Heart left ventricle (tissue), 16 donors: ENCODE data around the gene BICRA. TPM values are rescaled to one million over a fixed set of nuclear protein-coding genes. Genes with fewer than 3 reads are reported as not detected.

Experiments
- ATAC-seq, 4 donors: fragments of 200-7000 bp; cut with Tn5 transposase; one replicate each; pipeline ENCODE4 v1.9.1; 2020 to 2022; ENCODE audit warnings: moderate library complexity in 4 of 4, mild to moderate bottlenecking in 3 of 4, moderate number of reproducible peaks in 1 of 4
- DNase-seq, 5 donors: peaks; one replicate each; pipeline ENCODE4 v3.0.0-alpha.2; 2020
- H3K27ac ChIP-seq, 12 donors: fragments of 200-600 bp; sonication (generic) in 4 of 12; one replicate each; pipeline versions ENCODE4 v1.5.0 to v1.8.0; 2016 to 2022; ENCODE audit warnings: mild to moderate bottlenecking in 2 of 12
- H3K27me3 ChIP-seq, 9 donors: fragments of 200-600 bp; sonication (generic) in 2 of 9; one replicate each; pipeline versions ENCODE4 v1.5.1 to v1.8.0; 2016 to 2022; ENCODE audit warnings: mild to moderate bottlenecking in 3 of 9
- H3K36me3 ChIP-seq, 9 donors: fragments of 200-600 bp; sonication (generic) in 2 of 9; one replicate each; pipeline versions ENCODE4 v1.5.0 to v1.8.0; 2018 to 2022; ENCODE audit warnings: mild to moderate bottlenecking in 2 of 9
- H3K4me1 ChIP-seq, 12 donors: fragments of 200-600 bp; sonication (generic) in 4 of 12; one replicate each; pipeline versions ENCODE4 v1.5.0 to v1.8.0; 2016 to 2022; ENCODE audit warnings: mild to moderate bottlenecking in 3 of 12
- H3K4me3 ChIP-seq, 12 donors: fragments of 200-600 bp; sonication (generic) in 4 of 12; one replicate each; pipeline versions ENCODE4 v1.5.0 to v1.8.0; 2017 to 2022; ENCODE audit warnings: mild to moderate bottlenecking in 9 of 12, moderate library complexity in 4 of 12
- H3K9me3 ChIP-seq, 12 donors: fragments of 200-600 bp; sonication (generic) in 4 of 12; one replicate each; pipeline versions ENCODE4 v1.5.0 to v1.8.0; 2016 to 2022; ENCODE audit warnings: mild to moderate bottlenecking in 1 of 12
- POLR2A ChIP-seq, 2 donors: fragments of 450-650 bp; IDR thresholded peaks; one replicate each; pipeline ENCODE4 v1.6.1; 2017; ENCODE audit warnings: antibody characterized with exemption in 2 of 2, mild to moderate bottlenecking in 2 of 2, moderate library complexity in 2 of 2
- WGBS, 4 donors: extraction: QIAGEN DNeasy Blood & Tissue Kit in 2 of 4; methylation state at CpG; one replicate each; pipeline versions ENCODE4 v1.1.5 to v1.1.7; 2013 to 2018; 5-methylcytosine and 5-hydroxymethylcytosine counted together
- intact Hi-C, 10 donors: fragments of 100-400 bp; cut with DNase I; formaldehyde crosslinking; loops; one replicate each; pipeline versions ENCODE4 v1.11.1 to v1.14.2; 2022
- polyA plus RNA-seq, 2 donors: library from polyadenylated mRNA; stranded (reverse); fragments of 200-250 nt; gene quantifications; one replicate each; pipeline ENCODE4 v1.2.3, GENCODE V29; 2013
- total RNA-seq, 9 donors: library from RNA; depleted of rRNA in 2 of 9; stranded (reverse); fragments of >200 nt in 2 of 9; fragmentation: NEBNext Ultra II Directional in 3 of 9; extraction: Animal tissue kit (Norgen Biotek cat#: 25700) in 3 of 9; gene quantifications; one replicate each; pipeline versions ENCODE4 v1.1.0 to v1.2.4, GENCODE V29; 2016 to 2023
- TF ChIP-seq, protein P1 (sequence below), 12 donors: fragments of 200-600 bp; sonication (generic) in 4 of 12; IDR thresholded peaks; one replicate each; pipeline versions ENCODE4 v1.5.0 to v1.8.0; 2018 to 2022; ENCODE audit warnings: antibody characterized with exemption in 12 of 12, mild to moderate bottlenecking in 5 of 12
- donor health status: ischemic (EF 13 %, LVEDD 7.1; RV severe dilation, severe dysfunction).
- donor health status: healthy with polysubstance abuse.
- donor health status: DM: no; HTN: yes; CAD: no.
- donor health status: DM: no; HTN: no; CAD: no.
- donor health status: ischemic (EF 25% LVEDD 6.9; RV normal size, moderate dysfunction).
- donor health status: ischemic (EF 25% LVEDD 5.7; RV mildly dilated, moderate dysfunction).
- donor health status: healthy.
- donor health status: DM: yes; HTN: yes; CAD: no.
- donor health status: ischemic (EF 35%, LVEDD 5.7; RV mildly dilated, moderate dysfunction).
- donor health status: nonischemic (EF 11% LVEDD 7.7; RV severe dilation, severe dysfunction).
- donor health status: DM: yes; HTN: yes; CAD: no.
- donor health status: PGD.
- donor health status: ischemic (EF 29% LVEDD 5.4; RV normal size, mild dysfunction).
- donor health status: nonischemic (EF 23%, LVEDD 6.1; RV moderate dilation, normal function).

BICRA gene
- total and polyA plus RNA-seq, 11 donors = 5.3 to 14.5 (median 8.5) TPM

DNA sequence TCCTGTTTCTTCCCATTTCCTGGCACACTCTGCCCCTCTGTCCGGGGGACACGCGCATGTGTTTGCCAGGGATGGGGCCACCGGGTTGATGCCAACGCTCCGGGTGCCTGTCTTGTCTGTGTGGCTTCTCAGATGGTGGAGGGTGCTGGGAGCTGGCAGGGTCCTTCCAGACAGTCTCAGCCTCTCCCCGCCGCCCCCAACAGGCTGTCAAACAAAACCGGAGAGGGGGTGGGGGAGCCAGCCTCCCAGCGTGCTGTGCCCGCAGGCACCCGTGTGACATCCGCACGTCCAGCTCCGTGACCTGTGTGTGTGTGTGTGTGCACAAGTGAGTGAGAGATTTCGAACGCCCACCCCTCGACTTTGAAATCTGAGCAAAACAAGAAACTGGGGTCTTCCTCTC is 93.7 kb downstream of the BICRA start:
- peaks cover 0 to 54% (median 45%) of the 10 kb centered on the region in 9 donors for H3K36me3 ChIP-seq
- no peak for ATAC-seq
- no peak overlapping the region for H3K4me3 ChIP-seq
- H3K27me3 ChIP-seq = no peaks in the 10 kb centered on the region
- DNase-seq = peak in 1 of 5 donors; percentile 57
- WGBS, 4 donors = 82 to 88% (median 85%) methylated on average over 18 of the region's 18 CpGs
- H3K4me1 ChIP-seq = peaks cover 0 to 12% (median 3%) of the 10 kb centered on the region in 12 donors
- H3K27ac ChIP-seq = no peak overlapping the region
- no peaks in the 10 kb centered on the region for H3K9me3 ChIP-seq
- TF ChIP-seq, protein P1, sequence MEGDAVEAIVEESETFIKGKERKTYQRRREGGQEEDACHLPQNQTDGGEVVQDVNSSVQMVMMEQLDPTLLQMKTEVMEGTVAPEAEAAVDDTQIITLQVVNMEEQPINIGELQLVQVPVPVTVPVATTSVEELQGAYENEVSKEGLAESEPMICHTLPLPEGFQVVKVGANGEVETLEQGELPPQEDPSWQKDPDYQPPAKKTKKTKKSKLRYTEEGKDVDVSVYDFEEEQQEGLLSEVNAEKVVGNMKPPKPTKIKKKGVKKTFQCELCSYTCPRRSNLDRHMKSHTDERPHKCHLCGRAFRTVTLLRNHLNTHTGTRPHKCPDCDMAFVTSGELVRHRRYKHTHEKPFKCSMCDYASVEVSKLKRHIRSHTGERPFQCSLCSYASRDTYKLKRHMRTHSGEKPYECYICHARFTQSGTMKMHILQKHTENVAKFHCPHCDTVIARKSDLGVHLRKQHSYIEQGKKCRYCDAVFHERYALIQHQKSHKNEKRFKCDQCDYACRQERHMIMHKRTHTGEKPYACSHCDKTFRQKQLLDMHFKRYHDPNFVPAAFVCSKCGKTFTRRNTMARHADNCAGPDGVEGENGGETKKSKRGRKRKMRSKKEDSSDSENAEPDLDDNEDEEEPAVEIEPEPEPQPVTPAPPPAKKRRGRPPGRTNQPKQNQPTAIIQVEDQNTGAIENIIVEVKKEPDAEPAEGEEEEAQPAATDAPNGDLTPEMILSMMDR (IDR thresholded peaks at IDR 0.05) = no peak
- TF ChIP-seq POLR2A (IDR thresholded peaks at IDR 0.05) = no peak
- intact Hi-C loops = loop anchor here in 3 of 10 donors (10.0 kb wide), 3 partner anchors 168 to 408 kb away; partner anchors contain the start of gene C5AR1 (in 1 of the 3)

DNA sequence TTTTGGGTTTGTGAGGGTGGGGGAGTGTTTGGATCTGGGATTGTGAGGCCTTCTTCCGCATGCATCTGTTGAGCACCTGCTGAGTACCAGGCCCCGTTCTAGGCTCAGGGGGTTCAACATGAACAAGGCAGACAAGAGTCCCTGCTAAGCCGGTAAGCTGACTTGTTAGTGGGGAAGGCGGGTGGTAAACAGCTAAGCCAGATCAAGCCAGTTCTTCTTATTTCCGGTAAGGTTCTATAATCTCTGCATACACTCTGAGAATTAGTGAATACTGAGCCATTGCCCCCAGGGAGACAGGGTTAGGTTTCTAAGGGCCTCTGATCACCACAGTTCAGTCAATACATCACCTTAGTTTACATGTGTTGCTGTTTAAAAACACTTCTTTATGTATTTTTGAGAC is 94.4 kb downstream of the BICRA start:
- ATAC-seq (no peak), DNase-seq (no peak)
- intact Hi-C loops = loop anchor here in 3 of 10 donors (10.0 kb wide), 3 partner anchors 168 to 408 kb away; partner anchors contain the start of gene C5AR1 (in 1 of the 3)
- Histone ChIP-seq H3K4me1 (peaks cover 0 to 6% (median 0%) of the 10 kb centered on the region in 12 donors), H3K27me3 (no peaks in the 10 kb centered on the region), H3K4me3 (no peak overlapping the region), H3K9me3 (no peaks in the 10 kb centered on the region), H3K36me3 (peaks cover 0 to 53% (median 42%) of the 10 kb centered on the region in 9 donors), H3K27ac (no peak overlapping the region)
- WGBS, 4 donors = 91 to 96% (median 94%) methylated on average over 5 of the region's 5 CpGs
- TF ChIP-seq POLR2A (IDR thresholded peaks at IDR 0.05) = no peak
- TF ChIP-seq, protein P1 (IDR thresholded peaks at IDR 0.05) = no peak

DNA sequence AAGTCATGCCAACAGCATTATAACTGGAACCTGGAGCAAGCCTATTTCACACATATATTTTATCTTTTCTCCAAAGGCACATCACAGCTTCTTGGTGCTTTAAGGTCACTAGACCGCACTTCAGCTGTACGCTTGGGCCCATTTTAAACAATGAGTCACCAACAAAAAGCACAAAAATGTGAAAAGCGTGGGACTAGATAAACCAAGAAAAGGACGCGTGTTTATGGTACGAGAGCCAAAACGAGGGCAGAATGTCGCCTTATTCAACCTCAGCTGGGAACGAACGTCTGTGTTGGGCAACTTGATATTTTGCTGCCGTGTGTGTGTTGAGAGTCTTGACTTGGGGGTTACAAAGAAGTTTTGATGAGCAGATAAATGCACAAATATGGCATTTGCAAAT is 95.1 kb downstream of the BICRA start:
- Histone ChIP-seq H3K27ac (peak overlapping the region in 1 of 12 donors; percentile 28), H3K4me3 (no peak overlapping the region), H3K36me3 (peaks cover 0 to 46% (median 34%) of the 10 kb centered on the region in 9 donors), H3K9me3 (no peaks in the 10 kb centered on the region), H3K4me1 (peaks cover 0 to 5% (median 0%) of the 10 kb centered on the region in 12 donors), H3K27me3 (no peaks in the 10 kb centered on the region)
- ATAC-seq (no peak), DNase-seq (no peak)
- TF ChIP-seq, protein P1 (IDR thresholded peaks at IDR 0.05) = no peak
- TF ChIP-seq POLR2A (IDR thresholded peaks at IDR 0.05) = no peak
- 92 to 96% (median 93%) methylated on average over 11 of the region's 11 CpGs for WGBS, 4 donors
- intact Hi-C loops = loop anchor here in 3 of 10 donors (10.0 kb wide), 3 partner anchors 169 to 409 kb away; partner anchors contain the start of gene C5AR1 (in 1 of the 3)

DNA sequence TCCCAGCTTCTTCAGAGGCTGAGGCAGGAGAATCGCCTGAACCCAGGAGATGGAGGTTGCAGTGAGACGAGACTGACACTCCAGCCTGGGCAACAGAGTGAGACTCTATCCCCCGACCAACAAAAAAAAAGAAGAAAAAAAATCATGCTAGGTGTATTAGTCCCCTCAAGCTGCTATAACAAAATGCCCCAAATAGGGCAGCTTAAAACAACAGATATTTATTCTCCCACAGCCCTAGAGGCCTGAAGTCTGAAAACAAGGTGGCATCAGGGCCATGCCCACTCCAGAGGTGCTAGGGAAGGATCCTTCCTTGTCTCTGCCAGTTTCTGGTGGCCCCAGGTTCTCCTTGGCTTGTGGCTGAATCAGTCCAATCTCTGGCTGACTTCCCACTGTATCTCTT is 95.7 kb downstream of the BICRA start:
- peaks cover 0 to 5% (median 0%) of the 10 kb centered on the region in 12 donors for H3K4me1 ChIP-seq
- no peaks in the 10 kb centered on the region for H3K27me3 ChIP-seq
- DNase-seq = no peak
- no peak for ATAC-seq
- no peaks in the 10 kb centered on the region for H3K9me3 ChIP-seq
- WGBS, 4 donors = 95 to 97% (median 95%) methylated on average over 3 of the region's 3 CpGs
- intact Hi-C loops = loop anchor here in 4 of 10 donors (5.0 to 10.0 kb wide), 4 partner anchors 170 to 410 kb away; partner anchors contain the start of gene C5AR1 (in 1 of the 4)
- peaks cover 0 to 39% (median 28%) of the 10 kb centered on the region in 9 donors for H3K36me3 ChIP-seq
- H3K27ac ChIP-seq = peak overlapping the region in 1 of 12 donors; percentile 28
- no peak for TF ChIP-seq POLR2A (IDR thresholded peaks at IDR 0.05)
- TF ChIP-seq, protein P1 (IDR thresholded peaks at IDR 0.05) = no peak
- H3K4me3 ChIP-seq = no peak overlapping the region
